ENCODE measurements around the gene IL1B.

DNA sequence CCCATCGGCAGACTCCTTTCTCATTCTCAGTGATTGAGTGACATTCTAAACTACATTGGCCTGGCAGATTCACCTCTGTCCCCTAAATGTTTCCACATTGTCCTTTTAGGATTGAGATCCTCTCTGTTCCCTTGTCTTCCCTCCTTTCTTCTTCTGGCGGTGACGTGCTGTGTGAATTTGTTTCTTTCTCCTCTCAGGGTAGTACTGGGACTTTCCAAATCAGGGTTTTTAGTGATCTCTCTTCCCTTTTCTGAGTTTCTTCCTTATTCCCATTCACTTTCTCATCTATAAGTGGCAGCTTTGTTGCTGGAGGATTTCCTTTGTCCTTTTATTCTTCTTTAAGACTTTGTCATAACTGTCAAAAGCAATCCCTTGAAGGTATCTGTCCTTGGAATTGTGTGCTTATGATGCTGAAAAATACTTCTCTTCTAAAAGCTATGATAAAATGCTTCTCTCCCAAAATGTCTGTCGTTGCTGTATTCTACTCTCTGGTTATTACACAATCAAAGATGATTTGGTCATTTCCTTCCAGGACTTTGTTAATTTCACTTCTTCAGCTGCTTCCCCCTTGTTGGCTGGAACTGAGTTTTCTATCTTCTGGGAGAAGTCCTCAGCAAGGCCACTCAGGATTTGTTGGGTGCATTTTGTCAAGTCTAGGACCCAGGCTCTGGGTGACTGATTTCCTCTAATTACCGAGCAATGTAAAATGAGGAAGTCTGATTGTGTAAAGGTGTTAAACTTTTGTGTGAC is 4.9 kb upstream of the IL1B start:
- TF ChIP-seq POLR2AphosphoS5 (IDR thresholded peaks at IDR 0.05; ENCODE audit: low read depth, low read length), result no peak
- TF ChIP-seq, protein P1, sequence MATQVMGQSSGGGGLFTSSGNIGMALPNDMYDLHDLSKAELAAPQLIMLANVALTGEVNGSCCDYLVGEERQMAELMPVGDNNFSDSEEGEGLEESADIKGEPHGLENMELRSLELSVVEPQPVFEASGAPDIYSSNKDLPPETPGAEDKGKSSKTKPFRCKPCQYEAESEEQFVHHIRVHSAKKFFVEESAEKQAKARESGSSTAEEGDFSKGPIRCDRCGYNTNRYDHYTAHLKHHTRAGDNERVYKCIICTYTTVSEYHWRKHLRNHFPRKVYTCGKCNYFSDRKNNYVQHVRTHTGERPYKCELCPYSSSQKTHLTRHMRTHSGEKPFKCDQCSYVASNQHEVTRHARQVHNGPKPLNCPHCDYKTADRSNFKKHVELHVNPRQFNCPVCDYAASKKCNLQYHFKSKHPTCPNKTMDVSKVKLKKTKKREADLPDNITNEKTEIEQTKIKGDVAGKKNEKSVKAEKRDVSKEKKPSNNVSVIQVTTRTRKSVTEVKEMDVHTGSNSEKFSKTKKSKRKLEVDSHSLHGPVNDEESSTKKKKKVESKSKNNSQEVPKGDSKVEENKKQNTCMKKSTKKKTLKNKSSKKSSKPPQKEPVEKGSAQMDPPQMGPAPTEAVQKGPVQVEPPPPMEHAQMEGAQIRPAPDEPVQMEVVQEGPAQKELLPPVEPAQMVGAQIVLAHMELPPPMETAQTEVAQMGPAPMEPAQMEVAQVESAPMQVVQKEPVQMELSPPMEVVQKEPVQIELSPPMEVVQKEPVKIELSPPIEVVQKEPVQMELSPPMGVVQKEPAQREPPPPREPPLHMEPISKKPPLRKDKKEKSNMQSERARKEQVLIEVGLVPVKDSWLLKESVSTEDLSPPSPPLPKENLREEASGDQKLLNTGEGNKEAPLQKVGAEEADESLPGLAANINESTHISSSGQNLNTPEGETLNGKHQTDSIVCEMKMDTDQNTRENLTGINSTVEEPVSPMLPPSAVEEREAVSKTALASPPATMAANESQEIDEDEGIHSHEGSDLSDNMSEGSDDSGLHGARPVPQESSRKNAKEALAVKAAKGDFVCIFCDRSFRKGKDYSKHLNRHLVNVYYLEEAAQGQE (IDR thresholded peaks at IDR 0.05; ENCODE audit: insufficient read depth in 1 of 2, low read depth in 2 of 2, low read length in 2 of 2), result no peak
- TF ChIP-seq FOXP2 (optimal IDR thresholded peaks at IDR 0.05; ENCODE audit: borderline replicate concordance, extremely low read depth, extremely low read length, insufficient read depth), result no peak
- TF ChIP-seq TAF1 (IDR thresholded peaks at IDR 0.05; ENCODE audit: borderline replicate concordance, insufficient read depth, low read length), result no peak
